Measurements from ENCODE around the gene DNAJB12. TPM values are rescaled to one million over a fixed set of nuclear protein-coding genes. Genes with fewer than 3 reads are reported as not detected.
"Not testable (repeated sequence)": the region's sequence is repeated elsewhere in the genome, so short reads cannot be mapped to it uniquely, and the experiment has no call there.

DNAJB12 gene
- total RNA-seq, 1 donor from 2014 or later, result 46.1 TPM

DNA sequence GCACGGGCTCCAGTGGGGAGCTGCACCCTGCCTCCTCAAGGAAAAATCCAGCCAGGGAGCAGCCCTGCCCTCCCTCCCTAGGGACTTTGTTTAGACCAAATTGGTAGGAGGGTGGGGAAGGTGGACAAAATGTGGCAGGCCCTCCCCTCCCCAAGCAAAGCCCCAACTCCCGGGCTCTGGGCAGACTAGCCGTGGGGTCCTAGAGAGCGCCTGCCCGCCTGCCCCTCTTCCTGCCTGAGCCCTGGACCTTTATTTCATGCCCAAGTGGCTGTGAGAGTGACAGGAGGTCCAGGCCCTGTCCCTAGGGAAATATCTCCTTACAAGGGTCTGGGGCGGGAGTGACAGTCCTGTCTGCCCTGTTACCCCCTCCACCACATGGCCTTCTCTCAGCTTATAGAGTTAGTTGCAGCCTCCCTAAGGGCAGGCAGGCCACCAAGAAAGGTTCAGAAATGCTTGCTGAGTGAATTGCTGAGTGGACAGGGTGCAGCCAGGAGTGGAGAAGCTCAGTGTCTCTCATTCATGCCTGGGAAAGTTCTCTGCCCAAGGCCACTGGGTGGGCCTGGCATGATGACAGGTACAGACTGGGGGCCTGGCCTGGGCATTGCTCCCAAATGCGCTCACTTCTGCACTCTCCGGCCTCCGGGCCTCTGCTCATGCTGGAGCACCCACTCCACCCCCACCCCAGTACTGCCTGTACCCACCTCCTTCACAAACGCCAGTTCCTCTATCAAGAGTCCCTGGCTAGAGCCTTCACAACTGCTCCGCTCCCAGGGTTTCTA is 25.2 kb downstream of the DNAJB12 start:
- peaks cover 0 to 49% of the 10 kb centered on the region in 2 donors for H3K4me1 ChIP-seq
- no peak for DNase-seq (ENCODE audit: low spot score in 2 of 2)

DNA sequence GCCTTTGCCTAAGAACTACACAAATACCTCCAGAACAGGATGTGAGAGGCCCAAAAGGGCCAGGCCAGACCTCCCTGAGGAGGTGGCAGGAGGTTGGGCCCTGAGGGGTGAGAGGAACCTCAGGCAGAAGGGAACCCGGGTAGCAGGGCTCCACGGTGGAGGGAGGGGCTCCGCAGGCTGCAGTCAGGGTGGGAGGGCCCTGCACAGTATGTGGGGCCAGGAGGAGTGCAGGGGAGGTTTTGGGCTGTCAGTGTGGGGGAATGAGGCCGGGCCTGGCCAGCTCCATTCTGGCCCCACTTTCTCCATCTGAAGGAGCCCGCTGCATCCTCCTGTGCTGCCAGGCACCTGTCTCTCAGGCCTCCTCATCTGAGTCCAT is 25.9 kb downstream of the DNAJB12 start:
- Histone ChIP-seq H3K4me3 (no peak overlapping the region), H3K27ac (peak overlapping the region in 1 of 2 donors; percentile 42), H3K27me3 (no peaks in the 10 kb centered on the region), H3K4me1 (peaks cover 0 to 42% of the 10 kb centered on the region in 2 donors), H3K36me3 (peaks cover 3 to 8% of the 10 kb centered on the region in 2 donors), H3K9me3 (no peaks in the 10 kb centered on the region)
- DNase-seq (ENCODE audit: low spot score in 2 of 2), result no peak
- TF ChIP-seq, protein P1, sequence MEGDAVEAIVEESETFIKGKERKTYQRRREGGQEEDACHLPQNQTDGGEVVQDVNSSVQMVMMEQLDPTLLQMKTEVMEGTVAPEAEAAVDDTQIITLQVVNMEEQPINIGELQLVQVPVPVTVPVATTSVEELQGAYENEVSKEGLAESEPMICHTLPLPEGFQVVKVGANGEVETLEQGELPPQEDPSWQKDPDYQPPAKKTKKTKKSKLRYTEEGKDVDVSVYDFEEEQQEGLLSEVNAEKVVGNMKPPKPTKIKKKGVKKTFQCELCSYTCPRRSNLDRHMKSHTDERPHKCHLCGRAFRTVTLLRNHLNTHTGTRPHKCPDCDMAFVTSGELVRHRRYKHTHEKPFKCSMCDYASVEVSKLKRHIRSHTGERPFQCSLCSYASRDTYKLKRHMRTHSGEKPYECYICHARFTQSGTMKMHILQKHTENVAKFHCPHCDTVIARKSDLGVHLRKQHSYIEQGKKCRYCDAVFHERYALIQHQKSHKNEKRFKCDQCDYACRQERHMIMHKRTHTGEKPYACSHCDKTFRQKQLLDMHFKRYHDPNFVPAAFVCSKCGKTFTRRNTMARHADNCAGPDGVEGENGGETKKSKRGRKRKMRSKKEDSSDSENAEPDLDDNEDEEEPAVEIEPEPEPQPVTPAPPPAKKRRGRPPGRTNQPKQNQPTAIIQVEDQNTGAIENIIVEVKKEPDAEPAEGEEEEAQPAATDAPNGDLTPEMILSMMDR (IDR thresholded peaks at IDR 0.05), result no peak
- intact Hi-C loops (cut with DNase I), result loop anchor here (2.0 to 5.0 kb wide), 2 partner anchors 112 to 202 kb away; partner anchors contain the start of genes ANAPC16 and ASCC1

More for the DNA sequence above, 25.2 kb downstream of the DNAJB12 start:
- Histone ChIP-seq H3K27me3 (no peaks in the 10 kb centered on the region), H3K4me3 (no peak overlapping the region), H3K9me3 (no peaks in the 10 kb centered on the region), H3K27ac (peak overlapping the region in 1 of 2 donors; percentile 42), H3K36me3 (peaks cover 8% of the 10 kb centered on the region in 2 donors)
- TF ChIP-seq, protein P1 (IDR thresholded peaks at IDR 0.05), result no peak
- intact Hi-C loops (cut with DNase I), result loop anchor here (2.0 to 5.0 kb wide), 2 partner anchors 113 to 202 kb away; partner anchors contain the start of genes ANAPC16 and ASCC1

DNA sequence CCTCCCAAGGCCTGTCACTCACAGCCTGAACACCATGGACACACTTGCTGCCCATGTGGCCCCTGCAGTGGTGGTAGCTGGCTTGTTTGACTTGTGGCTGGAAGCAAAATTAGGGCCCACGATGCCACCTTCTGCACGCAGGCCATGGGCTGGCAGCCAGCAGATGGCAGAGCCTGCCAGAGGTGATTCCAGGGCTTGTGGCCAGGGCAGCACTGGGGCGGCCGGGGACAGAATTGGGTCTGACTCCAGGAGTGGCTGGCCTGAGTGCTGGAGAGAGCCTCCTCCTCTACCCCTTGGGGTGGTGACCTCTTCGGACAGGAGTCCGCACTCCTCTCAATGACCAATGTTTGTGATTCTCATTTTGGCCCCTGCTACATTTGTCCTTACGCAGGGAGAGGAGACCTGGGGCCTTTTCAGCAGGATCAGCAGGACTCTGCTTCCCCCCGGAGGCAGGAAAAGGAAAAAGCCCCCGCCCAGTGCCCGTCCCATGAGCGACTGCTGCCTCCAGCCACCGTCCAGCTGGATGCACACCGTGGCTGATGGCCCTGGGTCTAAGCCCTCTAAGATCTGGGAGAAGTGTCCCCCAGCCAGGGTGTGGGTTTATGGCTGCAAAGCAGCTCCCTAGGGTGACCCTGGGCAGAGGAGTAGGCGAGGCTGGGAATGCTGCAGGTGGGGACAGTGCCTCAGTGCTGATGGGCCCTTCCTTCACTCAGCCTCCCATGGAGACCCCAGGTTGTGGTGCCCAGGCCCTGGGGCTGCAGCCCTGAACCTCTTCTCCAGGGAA is 26.5 kb downstream of the DNAJB12 start:
- no peaks in the 10 kb centered on the region for H3K27me3 ChIP-seq
- H3K9me3 ChIP-seq, result no peaks in the 10 kb centered on the region
- peak overlapping the region; percentile 33 to 42 for H3K27ac ChIP-seq
- no peak overlapping the region for H3K4me3 ChIP-seq
- intact Hi-C loops (cut with DNase I), result loop anchor here (2.0 to 5.0 kb wide), 2 partner anchors 111 to 201 kb away; partner anchors contain the start of genes ANAPC16 and ASCC1
- H3K4me1 ChIP-seq, result peaks cover 0 to 40% of the 10 kb centered on the region in 2 donors
- TF ChIP-seq, protein P1 (IDR thresholded peaks at IDR 0.05), result peak; percentile 59 to 75 (median 72)
- H3K36me3 ChIP-seq, result peaks cover 0 to 2% of the 10 kb centered on the region in 2 donors
- no peak for DNase-seq (ENCODE audit: low spot score in 2 of 2)

DNA sequence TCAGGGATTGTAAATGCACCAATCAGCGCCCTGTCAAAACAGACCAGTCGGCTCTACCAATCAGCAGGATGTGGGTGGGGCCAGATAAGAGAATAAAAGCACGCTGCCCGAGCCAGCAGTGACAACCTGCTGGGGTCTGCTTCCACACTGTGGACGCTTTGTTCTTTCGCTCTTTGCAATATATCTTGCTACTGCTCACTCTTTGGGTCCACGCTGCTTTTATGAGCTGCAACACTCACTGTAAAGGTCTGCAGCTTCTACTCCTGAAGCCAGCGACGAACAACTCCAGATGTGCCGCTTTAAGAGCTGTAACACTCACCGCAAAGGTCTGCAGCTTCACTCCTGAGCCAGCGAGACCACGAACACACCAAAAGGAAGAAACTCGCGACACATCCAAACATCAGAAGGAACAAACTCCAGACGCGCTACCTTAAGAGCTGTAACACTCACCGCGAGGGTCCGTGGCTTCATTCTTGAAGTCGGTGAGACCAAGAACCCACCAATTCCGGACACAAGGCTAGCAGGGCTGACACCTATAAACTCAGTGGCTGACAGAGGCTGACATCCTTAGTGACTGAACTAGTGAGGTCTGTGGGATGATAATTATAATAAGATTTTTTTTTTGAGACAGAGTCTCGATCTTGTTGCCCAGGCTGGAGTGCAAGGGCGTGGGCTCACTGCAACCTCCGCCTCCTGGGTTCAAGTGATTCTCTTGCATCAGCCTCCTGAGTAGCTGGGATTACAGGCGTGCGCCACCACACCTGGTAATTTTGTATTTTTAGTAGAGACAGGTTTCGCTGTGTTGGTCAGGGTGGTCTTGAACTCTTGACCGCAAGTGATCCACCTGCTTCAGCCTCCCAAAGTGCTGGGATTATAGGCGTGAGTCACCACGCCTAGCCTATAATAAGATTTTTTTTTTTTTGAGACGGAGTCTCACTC is 27.8 kb downstream of the DNAJB12 start:
- not testable (repeated sequence) for H3K36me3 ChIP-seq; H3K9me3 ChIP-seq; DNase-seq (ENCODE audit: low spot score in 2 of 2); H3K27me3 ChIP-seq; H3K4me3 ChIP-seq
- intact Hi-C loops (cut with DNase I), result loop anchor here (5.0 kb wide), 1 partner anchor 200 kb away; no protein-coding TSS in a partner anchor
- peaks cover 0 to 33% of the 10 kb centered on the region in 2 donors for H3K4me1 ChIP-seq
- peak overlapping the region in 1 of 2 donors; percentile 33 for H3K27ac ChIP-seq

DNA sequence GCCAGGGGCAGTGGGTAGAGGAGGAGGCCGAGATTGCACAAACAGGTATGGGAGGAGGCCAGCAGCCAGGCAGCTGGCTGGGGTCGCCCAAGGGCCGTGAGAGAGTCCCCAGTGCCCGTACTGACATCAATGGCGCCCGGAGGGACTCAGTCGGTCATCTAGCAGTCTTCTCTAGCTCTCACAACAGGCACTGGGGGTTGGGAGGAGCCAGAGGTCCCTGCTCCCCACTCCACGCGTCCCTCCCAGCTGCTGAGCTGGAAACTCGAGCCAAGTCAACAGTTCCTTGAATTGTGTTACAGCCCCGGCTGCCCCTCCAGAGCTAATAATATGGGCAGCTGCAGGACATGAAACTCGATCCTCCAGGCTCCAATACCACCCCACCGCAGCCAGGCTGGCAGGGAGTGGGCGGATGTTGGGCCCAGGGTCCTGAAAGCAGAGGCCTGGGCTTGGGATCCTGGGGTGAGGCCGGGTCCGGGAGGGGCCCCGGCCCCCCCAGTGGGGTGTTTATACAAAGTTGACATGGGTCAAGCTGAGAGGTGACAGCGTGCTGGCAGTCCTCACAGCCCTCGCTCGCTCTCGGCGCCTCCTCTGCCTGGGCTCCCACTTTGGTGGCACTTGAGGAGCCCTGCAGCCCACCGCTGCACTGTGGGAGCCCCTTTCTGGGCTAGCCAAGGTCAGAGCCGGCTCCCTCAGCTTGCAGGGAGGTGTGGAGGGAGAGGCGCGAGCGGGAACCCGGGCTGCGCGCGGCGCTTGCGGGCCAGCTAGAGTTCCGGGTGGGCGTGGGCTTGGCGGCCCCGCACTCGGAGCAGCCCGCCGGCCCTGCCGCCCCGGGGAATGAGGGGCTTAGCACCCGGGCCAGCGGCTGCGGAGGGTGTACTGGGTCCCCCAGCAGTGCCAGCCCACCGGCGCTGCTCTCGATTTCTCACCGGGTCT is 29.2 kb downstream of the DNAJB12 start:
- H3K27ac ChIP-seq, result peak overlapping the region; percentile 16 to 62
- peaks cover 2 to 31% of the 10 kb centered on the region in 2 donors for H3K4me1 ChIP-seq
- DNase-seq (ENCODE audit: low spot score in 2 of 2); H3K4me3 ChIP-seq; H3K27me3 ChIP-seq; H3K9me3 ChIP-seq; H3K36me3 ChIP-seq: not testable (repeated sequence)
- intact Hi-C loops (cut with DNase I), result loop anchor here (5.0 kb wide), 1 partner anchor 198 kb away; no protein-coding TSS in a partner anchor
